ENCODE measurements around the gene UTP11. TPM values are rescaled to one million over a fixed set of nuclear protein-coding genes. Genes with fewer than 3 reads are reported as not detected.

UTP11 gene
- polyA plus RNA-seq, 12 donors, result 80.5 to 128 (median 105) TPM; not detected in 1

GRCh38 chr1:38044221-38045215, 32.0 kb downstream of the UTP11 start:
- DNase-seq, result no peak

GRCh38 chr1:38045401-38046332, 33.1 kb downstream of the UTP11 start:
- no peak for DNase-seq

GRCh38 chr1:38046333-38046883, 33.9 kb downstream of the UTP11 start, which contains the start of gene POU3F1:
TSS of gene POU3F1 (minus strand) at chr1:38046793. CDS start at chr1:38046743, 50 bp downstream.
- DNase-seq, result no peak

- DNase-seq, result peak; percentile 73
Measured at GRCh38 chr1:38046884-38047602, 34.5 kb downstream of the UTP11 start.

- DNase-seq, result no peak
Measured at GRCh38 chr1:38047603-38048141, 35.1 kb downstream of the UTP11 start.

- DNase-seq, result no peak
Measured at GRCh38 chr1:38050397-38051078, 38.0 kb downstream of the UTP11 start.

- no peak for DNase-seq
Measured at GRCh38 chr1:38051079-38051543, 38.6 kb downstream of the UTP11 start.

GRCh38 chr1:38052750-38053415, 40.3 kb downstream of the UTP11 start:
- no peak for DNase-seq

GRCh38 chr1:38053416-38054091, 41.0 kb downstream of the UTP11 start:
- no peak for DNase-seq

- DNase-seq, result no peak
Measured at GRCh38 chr1:38055398-38055797, 42.9 kb downstream of the UTP11 start.

GRCh38 chr1:38055965-38056364, 43.4 kb downstream of the UTP11 start:
- DNase-seq, result no peak

- DNase-seq, result no peak
Measured at GRCh38 chr1:38059635-38060250, 47.2 kb downstream of the UTP11 start.

- no peak for DNase-seq
Measured at GRCh38 chr1:38060498-38060897, 48.0 kb downstream of the UTP11 start.

GRCh38 chr1:38061290-38061689, 48.8 kb downstream of the UTP11 start:
- DNase-seq, result no peak

GRCh38 chr1:38061883-38062328, 49.4 kb downstream of the UTP11 start:
- no peak for DNase-seq

GRCh38 chr1:38062361-38063288, 50.1 kb downstream of the UTP11 start:
- no peak for DNase-seq

GRCh38 chr1:38063616-38064015, 51.1 kb downstream of the UTP11 start:
- DNase-seq, result no peak

All from muscle of arm (tissue), 12 donors.